ENCODE measurements around the gene RBFOX2. TPM values are rescaled to one million over a fixed set of nuclear protein-coding genes. Genes with fewer than 3 reads are reported as not detected.

The RBFOX2 gene
- total RNA-seq, 1 donor from 2014 or later: 64.1 TPM

- H3K4me1 ChIP-seq: peaks cover 12% of the 10 kb centered on the region
- H3K4me3 ChIP-seq: no peak overlapping the region
- intact Hi-C loops (cut with DNase I): no loop called here
- no peak for TF ChIP-seq CTCF (IDR thresholded peaks at IDR 0.05)
- DNase-seq (no peak), ATAC-seq (no peak)
- H3K36me3 ChIP-seq: no peaks in the 10 kb centered on the region
- H3K27me3 ChIP-seq: no peaks in the 10 kb centered on the region
- H3K9me3 ChIP-seq: no peaks in the 10 kb centered on the region
- no peak overlapping the region for H3K27ac ChIP-seq
Measured at GRCh38 chr22:35978201-35978600, 50.4 kb downstream of the RBFOX2 start.

- intact Hi-C loops (cut with DNase I): no loop called here
- H3K27me3 ChIP-seq: no peaks in the 10 kb centered on the region
- no peak overlapping the region for H3K27ac ChIP-seq
- no peaks in the 10 kb centered on the region for H3K9me3 ChIP-seq
- DNase-seq (no peak), ATAC-seq (peak; percentile 58)
- H3K4me3 ChIP-seq: no peak overlapping the region
- H3K36me3 ChIP-seq: no peaks in the 10 kb centered on the region
- H3K4me1 ChIP-seq: peaks cover 14% of the 10 kb centered on the region
- no peak for TF ChIP-seq CTCF (IDR thresholded peaks at IDR 0.05)
Measured at GRCh38 chr22:35977136-35977535, 51.5 kb downstream of the RBFOX2 start.

DNA sequence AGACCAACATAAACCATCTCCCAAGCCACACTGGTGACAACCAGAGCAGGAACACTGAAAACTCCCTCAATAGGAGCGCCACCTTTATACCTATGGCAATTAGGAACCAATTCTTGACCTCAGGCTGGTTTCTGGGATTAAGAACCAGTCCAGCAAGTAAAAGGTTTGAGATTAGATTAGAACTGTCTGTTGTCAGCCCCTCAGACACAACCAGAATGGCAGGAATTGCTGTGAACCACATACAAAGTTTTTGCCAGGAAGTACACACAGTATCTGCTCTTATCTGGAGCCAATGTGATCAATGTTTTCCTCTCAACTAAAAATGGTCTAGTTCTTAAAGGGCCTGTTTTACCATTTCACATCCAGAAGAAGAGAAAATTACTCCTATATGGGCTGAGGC lies 55.2 kb downstream of the RBFOX2 start:
- H3K27ac ChIP-seq: peak overlapping the region; percentile 61
- intact Hi-C loops (cut with DNase I): no loop called here
- no peaks in the 10 kb centered on the region for H3K36me3 ChIP-seq
- no peak overlapping the region for H3K4me3 ChIP-seq
- peaks cover 26% of the 10 kb centered on the region for H3K4me1 ChIP-seq
- H3K27me3 ChIP-seq: no peaks in the 10 kb centered on the region
- no peaks in the 10 kb centered on the region for H3K9me3 ChIP-seq
- DNase-seq (no peak), ATAC-seq (no peak)
- TF ChIP-seq CTCF (IDR thresholded peaks at IDR 0.05): no peak

DNA sequence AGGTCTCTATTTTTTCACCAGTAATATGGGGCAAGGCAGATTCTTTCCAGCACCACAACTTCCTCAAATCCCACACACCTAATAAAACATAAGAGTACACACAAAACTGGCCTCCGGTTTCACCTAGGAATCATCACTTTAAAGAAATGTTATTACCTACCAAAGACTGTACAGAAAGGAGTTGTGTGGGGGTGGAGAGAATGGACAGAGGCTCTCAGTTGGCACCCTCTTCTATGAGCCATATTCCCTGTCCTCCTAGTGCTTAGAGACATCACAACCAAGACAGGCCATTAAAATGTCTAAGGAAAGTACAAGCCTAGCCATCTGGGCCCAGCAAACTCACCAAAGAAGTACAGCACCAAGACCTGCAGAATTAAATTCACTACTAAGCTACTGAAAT lies 56.1 kb downstream of the RBFOX2 start:
- Histone ChIP-seq H3K9me3 (no peaks in the 10 kb centered on the region), H3K4me3 (no peak overlapping the region), H3K27ac (peak overlapping the region; percentile 20), H3K36me3 (no peaks in the 10 kb centered on the region), H3K27me3 (no peaks in the 10 kb centered on the region), H3K4me1 (peaks cover 26% of the 10 kb centered on the region)
- intact Hi-C loops (cut with DNase I): no loop called here
- no peak for ATAC-seq
- DNase-seq: no peak
- no peak for TF ChIP-seq CTCF (IDR thresholded peaks at IDR 0.05)

DNA sequence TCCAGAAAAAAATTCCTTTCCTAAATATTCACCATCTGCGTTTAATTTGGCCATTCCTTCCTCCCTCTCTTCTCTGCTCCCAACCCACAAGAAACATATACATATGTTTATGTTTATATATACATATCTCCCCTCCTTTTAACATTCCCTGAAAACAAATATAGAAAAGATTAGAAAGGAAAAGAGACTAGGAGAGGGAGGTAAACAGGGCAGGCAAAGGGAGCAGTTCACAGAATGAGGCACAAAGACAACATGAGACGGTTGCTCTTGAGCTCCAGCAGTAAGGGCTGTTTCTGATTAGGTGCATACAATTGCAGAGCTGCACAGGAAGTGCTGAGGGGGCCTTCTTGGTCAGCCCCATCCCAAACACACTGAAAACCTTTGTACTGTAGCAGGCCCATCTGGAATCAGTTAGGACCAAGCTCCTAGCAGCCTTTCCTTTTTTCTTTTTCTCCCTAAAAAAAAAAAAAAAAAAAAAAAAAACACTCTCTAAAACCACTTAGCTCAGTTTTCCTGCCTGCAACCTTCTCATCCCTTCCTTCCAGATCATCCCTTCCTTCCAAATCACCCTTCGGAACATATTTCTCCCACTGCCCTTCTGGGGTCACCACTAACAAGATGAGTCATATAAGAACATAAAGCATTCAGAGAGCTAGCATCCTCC lies 57.0 kb downstream of the RBFOX2 start:
- TF ChIP-seq CTCF (IDR thresholded peaks at IDR 0.05): no peak
- intact Hi-C loops (cut with DNase I): no loop called here
- peaks cover 26% of the 10 kb centered on the region for H3K4me1 ChIP-seq

More for the DNA sequence above, 57.0 kb downstream of the RBFOX2 start:
- Histone ChIP-seq H3K27ac (peak overlapping the region; percentile 20), H3K36me3 (no peaks in the 10 kb centered on the region), H3K27me3 (no peaks in the 10 kb centered on the region), H3K9me3 (no peaks in the 10 kb centered on the region), H3K4me3 (no peak overlapping the region)
- ATAC-seq: peak; percentile 18
- no peak for DNase-seq

All from upper lobe of right lung (tissue), 1 donor.